Vagina (tissue), 2 donors: ENCODE data around the gene MTA1. TPM values are rescaled to one million over a fixed set of nuclear protein-coding genes. Genes with fewer than 3 reads are reported as not detected.

Experiments
- DNase-seq, 2 donors: peaks; one replicate each; pipeline ENCODE4 v3.0.0-alpha.2; 2017; ENCODE audit errors: extremely low spot score in 2 of 2
- H3K27ac ChIP-seq: fragments of 200-600 bp; sonication (generic); one replicate; pipeline ENCODE4 v1.5.1; 2019
- H3K27me3 ChIP-seq: fragments of 200-600 bp; sonication (generic); one replicate; pipeline ENCODE4 v1.5.1; 2019
- H3K36me3 ChIP-seq, 2 donors: fragments of 200-600 bp; sonication (generic); one replicate each; pipeline ENCODE4 v1.5.1; 2017 to 2019
- H3K4me1 ChIP-seq: fragments of 200-600 bp; sonication (generic); one replicate; pipeline ENCODE4 v1.5.1; 2019
- H3K4me3 ChIP-seq, 2 donors: fragments of 200-600 bp; sonication (generic); 1 replicate in 1 of 2; 2 replicates in 1 of 2; pipeline ENCODE4 v1.5.1; 2016 to 2019
- H3K9me3 ChIP-seq: fragments of 200-600 bp; sonication (generic); one replicate; pipeline ENCODE4 v1.5.1; 2019
- CTCF ChIP-seq, 3 experiments: fragments of 450-650 bp in 2 of 3; fragments of 200-600 bp in 1 of 3; sonication (generic) in 1 of 3; IDR thresholded peaks; one replicate each; pipeline ENCODE4 v1.5.1; 2017 to 2019; ENCODE audit warnings: antibody characterized with exemption in 3 of 3, mild to moderate bottlenecking in 2 of 3, moderate library complexity in 2 of 3
- POLR2A ChIP-seq, 2 donors: fragments of 450-650 bp; IDR thresholded peaks; one replicate each; pipeline ENCODE4 v1.6.1; 2017; ENCODE audit warnings: antibody characterized with exemption in 2 of 2, mild to moderate bottlenecking in 2 of 2, moderate library complexity in 2 of 2
- POLR2AphosphoS5 ChIP-seq, 2 donors: sonication (generic); formaldehyde crosslinking; IDR thresholded peaks; one replicate each; pipeline ENCODE4 v1.9.0; 2017; ENCODE audit warnings: antibody characterized with exemption in 2 of 2, mild to moderate bottlenecking in 2 of 2, low read depth in 1 of 2; ENCODE audit not compliant: insufficient read depth in 1 of 2
- intact Hi-C: fragments of 100-400 bp; cut with DNase I; formaldehyde crosslinking; loops from one replicate; pipeline ENCODE4 v1.15.1; 2023
- total RNA-seq: library from RNA; depleted of rRNA; stranded (reverse); fragments of >200 nt; gene quantifications from one replicate; pipeline ENCODE4 v1.2.3, GENCODE V29; 2016

Gene MTA1
- total RNA-seq, 1 donor from 2014 or later, result 82.7 TPM

GRCh38 chr14:105517096-105517495, 97.5 kb downstream of the MTA1 start:
- Histone ChIP-seq H3K4me1 (no peaks in the 10 kb centered on the region), H3K27me3 (no peaks in the 10 kb centered on the region), H3K4me3 (no peak overlapping the region), H3K9me3 (no peaks in the 10 kb centered on the region), H3K27ac (no peak overlapping the region), H3K36me3 (no peaks in the 10 kb centered on the region)
- no peak for DNase-seq
- TF ChIP-seq POLR2AphosphoS5 (IDR thresholded peaks at IDR 0.05; ENCODE audit: insufficient read depth in 1 of 2, low read depth in 1 of 2), result no peak
- TF ChIP-seq CTCF (IDR thresholded peaks at IDR 0.05), result no peak
- TF ChIP-seq POLR2A (IDR thresholded peaks at IDR 0.05), result no peak
- intact Hi-C loops, result no loop called here

- DNase-seq, result no peak
- TF ChIP-seq POLR2A (IDR thresholded peaks at IDR 0.05) (no peak), POLR2AphosphoS5 (IDR thresholded peaks at IDR 0.05; ENCODE audit: insufficient read depth in 1 of 2, low read depth in 1 of 2) (no peak), CTCF (IDR thresholded peaks at IDR 0.05) (no peak)
- Histone ChIP-seq H3K36me3 (no peaks in the 10 kb centered on the region), H3K4me3 (no peak overlapping the region), H3K27ac (no peak overlapping the region), H3K4me1 (no peaks in the 10 kb centered on the region), H3K9me3 (no peaks in the 10 kb centered on the region), H3K27me3 (no peaks in the 10 kb centered on the region)
- intact Hi-C loops, result loop anchor here (10.0 kb wide), 1 partner anchor 75 kb away; no protein-coding TSS in a partner anchor
These were observed 100.5 kb downstream of the MTA1 start for GRCh38 chr14:105519946-105520698.

Other genes starting within 250 kb of the MTA1 start
- 11.0 TPM for gene NUDT14, start 238.5 kb upstream of the MTA1 start, total RNA-seq
- gene BTBD6, start 171.3 kb upstream of the MTA1 start, total RNA-seq, result 45.9 TPM
- gene BRF1, start 118.8 kb upstream of the MTA1 start, total RNA-seq, result 64.6 TPM
- 64.8 TPM for gene PACS2, start 105.1 kb upstream of the MTA1 start, total RNA-seq
- gene TEX22, start 21.3 kb upstream of the MTA1 start, total RNA-seq, result not detected
- 126 TPM for gene CRIP2, start 55.0 kb downstream of the MTA1 start, total RNA-seq
- 7.6 TPM for gene CRIP1, start 67.1 kb downstream of the MTA1 start, total RNA-seq
- 5.9 TPM for gene TEDC1, start 71.4 kb downstream of the MTA1 start, total RNA-seq
- 9.3 TPM for gene TMEM121, start 106.8 kb downstream of the MTA1 start, total RNA-seq